HG03520 (cell line): Measurements from ENCODE around the gene PROB1.
"Not testable (repeated sequence)": the region's sequence is repeated elsewhere in the genome, so short reads cannot be mapped to it uniquely, and the experiment has no call there.

Experiments used
- ATAC-seq: cut with Tn5 transposase; IDR thresholded peaks from one replicate; pipeline ENCODE4 v1.9.1; 2021; ENCODE audit warnings: mild to moderate bottlenecking, moderate library complexity; ENCODE audit not compliant: unreplicated experiment

PROB1 gene

DNA sequence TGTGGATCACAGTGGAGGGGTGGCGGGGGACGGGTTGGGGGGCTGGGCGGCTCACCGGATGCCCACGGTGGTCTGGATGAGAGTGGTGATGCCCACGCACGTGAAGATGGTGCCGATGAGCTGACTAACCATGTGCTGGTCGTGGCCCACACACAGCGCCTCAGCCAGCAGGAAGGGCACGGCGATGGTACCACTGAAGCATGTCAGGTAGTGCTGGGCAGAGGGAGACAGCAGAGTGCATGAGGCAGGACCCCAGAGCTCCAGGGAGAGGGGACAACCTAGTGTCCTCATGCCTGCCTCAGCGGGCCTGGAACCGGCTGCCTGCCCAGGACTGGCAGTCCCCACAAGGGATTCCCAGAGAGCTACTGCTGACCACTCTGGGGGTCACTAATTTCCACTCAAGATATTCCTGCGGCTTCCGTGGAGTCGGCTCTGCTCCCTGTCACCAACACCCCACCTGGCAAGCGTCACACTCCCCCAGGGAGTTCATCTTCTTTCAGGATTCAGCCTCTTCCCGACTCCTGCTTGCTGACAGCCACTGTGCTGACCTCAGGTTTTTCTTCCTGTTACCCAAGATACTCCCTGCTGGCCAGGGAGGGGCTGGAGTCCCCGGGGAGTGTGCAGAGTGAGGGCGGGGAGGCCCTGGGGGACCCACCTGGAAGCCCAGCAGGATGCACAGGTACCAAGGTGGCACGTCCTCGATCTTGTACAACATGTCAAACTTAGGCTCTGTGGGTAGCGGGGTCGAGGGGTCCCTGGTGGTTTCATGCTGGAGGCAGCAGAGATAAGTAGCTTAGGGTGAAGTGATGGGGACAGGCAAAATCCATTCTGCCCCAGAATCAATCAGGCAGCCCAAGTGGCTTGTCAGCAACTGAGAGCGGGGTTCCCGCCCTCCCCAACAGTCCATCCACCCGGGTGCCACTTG is 12.8 kb downstream of the PROB1 start:
- no peak for ATAC-seq

DNA sequence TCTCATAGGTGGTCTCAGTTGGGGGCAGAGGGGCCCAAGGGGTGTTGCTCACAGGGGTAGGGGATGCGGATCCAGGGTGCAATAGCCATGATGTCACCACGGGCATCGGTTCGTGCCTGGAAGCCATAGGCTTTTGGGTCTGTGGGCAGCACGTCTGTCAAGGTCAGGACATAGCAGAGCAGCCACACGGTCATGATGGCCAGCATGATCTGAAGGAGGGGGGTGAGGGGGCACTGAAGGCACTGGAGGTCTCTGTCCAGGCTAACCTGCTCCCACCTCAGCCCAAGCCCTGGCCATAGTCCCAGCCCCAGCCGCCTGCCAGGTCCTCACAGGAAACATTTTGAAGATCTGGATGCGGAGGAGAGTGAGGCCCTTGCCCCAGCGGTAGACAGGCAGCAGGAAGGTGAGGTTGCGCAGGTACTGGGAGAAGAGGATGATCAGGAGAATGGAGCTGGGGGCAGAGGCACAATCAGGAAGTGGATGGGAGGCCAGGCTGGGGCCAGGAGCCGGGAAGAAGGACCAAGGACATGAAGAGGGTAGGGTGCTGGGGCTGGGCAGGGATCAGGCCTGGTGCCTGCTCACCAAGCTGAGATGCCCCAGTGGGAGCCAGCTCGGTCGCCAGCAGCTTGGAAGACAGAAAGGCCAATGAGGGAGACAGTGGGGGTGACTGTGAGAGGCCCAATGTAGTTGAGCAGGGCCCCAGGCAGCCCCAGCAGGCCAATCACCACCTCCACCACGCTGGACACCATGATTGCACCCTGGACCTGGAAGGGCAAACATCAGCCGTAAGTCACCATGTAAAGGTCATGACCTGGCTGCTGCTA is 15.1 kb downstream of the PROB1 start:
- no peak for ATAC-seq

DNA sequence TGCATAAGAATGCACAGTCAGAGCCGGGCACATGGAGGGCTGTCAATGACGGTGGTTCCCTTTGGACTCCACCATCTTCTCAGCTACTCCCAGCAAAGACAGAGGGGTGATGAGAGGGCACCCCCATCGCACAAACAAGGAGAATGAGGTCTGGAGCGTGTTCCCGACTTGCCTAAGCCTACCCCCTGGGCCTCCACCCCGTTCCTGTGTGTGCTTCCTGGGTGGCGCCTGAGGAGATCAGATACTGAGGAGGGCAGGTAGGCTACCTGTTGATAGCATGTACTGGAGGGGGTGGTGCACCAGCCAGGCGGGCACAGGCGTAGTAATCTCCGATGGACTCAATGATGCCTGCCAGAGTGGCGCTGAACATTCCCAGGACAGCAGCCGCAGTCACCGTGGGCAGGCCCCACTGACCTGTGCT is 16.0 kb downstream of the PROB1 start:
- no peak for ATAC-seq

GRCh38 chr5:139378101-139378825 is 16.6 kb downstream of the PROB1 start:
- ATAC-seq: no peak

DNA sequence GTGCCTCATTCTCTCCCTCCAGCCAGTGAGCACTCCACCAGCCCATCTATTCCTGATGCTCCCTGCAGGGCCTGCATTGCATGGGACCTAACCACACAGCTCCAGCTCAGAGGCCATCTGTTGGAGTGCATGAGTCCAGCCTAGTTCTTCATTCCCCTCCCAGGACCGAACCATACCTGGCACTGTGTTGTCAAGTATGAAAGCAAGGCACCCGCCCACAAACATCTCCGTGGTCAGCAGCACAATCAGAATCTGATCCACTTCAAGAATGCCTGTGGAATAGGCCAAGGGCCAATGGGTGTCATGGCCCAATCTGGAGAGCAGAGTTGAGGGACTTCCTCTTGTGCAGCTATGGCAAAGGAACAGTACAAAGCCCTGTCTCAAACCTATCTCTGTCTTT is 17.7 kb downstream of the PROB1 start:
- ATAC-seq: no peak

GRCh38 chr5:139376364-139376763 is 18.5 kb downstream of the PROB1 start:
- no peak for ATAC-seq

- ATAC-seq: no peak
Observed at GRCh38 chr5:139374909-139375308, 20.0 kb downstream of the PROB1 start.

DNA sequence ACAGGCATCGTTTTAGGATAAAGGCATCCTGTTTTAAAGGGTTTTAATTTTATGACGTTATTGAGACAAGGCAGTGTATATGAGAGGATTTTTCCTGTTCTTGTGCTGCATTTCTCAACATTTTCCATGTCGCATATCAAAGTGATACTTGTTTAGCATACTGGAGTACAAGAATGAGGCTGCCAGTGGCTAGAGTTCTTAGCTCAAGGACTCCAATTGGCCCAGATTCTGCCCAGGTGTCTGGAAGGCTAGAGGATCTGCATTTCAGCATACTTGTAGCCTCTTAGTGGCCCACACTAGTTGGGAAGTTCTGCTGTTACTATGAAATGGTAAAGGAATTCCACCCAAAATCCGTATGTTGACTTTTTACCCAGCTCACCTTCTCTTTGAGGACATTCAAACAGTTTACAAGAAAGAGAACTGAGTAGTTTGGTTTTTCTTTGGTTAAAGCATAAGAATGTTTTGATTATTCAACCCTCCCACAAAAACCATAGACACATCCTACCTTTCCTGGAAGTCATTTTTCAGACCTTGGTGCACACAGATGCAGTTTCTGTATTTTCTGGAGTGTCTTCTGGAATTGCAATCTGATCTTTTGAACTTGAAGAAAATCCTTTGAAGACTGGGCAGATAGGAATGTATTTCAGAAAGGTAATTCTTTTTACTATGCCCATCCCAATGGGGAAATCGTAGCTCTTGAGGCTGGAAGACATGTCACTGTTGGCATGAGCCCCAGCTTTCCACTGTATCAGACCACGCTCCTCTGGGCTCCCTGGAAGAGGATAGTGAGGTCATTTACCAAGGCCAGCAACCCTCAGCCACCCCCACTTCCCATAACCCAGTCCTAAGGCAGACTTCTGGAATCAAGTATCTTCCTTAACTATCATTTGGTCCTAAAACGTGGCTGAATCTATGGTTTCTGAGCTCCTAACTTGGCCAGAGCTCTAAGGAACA is 23.1 kb downstream of the PROB1 start:
- no peak for ATAC-seq

- ATAC-seq: no peak
Observed at GRCh38 chr5:139369181-139369580, 25.7 kb downstream of the PROB1 start.

- no peak for ATAC-seq
Observed at GRCh38 chr5:139368613-139369012, 26.3 kb downstream of the PROB1 start.

DNA sequence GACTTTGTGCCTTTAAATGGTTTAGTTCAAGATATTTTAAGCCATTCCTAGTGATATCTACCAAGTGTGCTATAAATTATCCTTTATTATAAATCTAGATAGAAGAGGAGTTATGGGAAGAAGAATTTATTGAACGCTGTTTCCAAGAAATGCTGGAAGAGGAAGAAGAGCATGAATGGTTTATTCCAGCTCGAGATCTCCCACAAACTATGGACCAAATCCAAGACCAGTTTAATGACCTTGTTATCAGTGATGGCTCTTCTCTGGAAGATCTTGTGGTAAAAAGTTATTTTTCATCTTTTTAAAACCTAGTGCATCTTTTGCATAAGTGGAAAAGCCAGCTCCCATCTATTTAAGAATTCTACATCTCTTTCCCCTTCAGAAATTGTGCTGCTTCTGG is 30.4 kb downstream of the PROB1 start:
- ATAC-seq: no peak

GRCh38 chr5:139363937-139364336 is 31.0 kb downstream of the PROB1 start:
- no peak for ATAC-seq

DNA sequence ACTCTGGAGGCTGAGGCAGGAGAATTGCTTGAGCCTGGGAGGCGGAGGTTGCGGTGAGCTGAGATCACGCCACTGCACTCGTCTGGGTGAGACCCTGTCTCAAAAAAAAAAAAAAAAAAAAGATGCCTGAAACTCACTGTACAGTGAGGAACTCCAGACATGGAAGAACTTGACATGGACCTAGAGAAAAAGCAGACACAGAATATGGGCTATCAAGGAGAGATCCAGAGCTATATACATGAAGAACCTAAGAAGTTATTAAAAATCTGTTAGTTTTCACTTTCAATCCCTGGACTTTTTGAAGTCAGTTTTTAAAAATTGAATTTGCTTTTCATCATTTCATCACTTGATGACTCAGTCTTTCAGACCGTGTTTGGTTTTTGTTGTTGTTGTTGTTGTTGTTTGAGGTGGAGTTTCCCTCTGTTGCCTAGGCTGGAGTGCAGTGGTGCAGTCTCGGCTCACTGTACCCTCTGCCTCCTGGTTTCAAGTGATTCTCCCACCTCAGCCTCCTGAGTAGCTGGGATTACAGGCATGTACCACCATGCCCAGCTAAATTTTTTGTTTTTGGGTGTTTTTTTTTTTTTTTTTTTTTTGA is 33.0 kb downstream of the PROB1 start:
- ATAC-seq: no peak

GRCh38 chr5:139360384-139360783 is 34.5 kb downstream of the PROB1 start:
- no peak for ATAC-seq

GRCh38 chr5:139358064-139358463 is 36.8 kb downstream of the PROB1 start:
- no peak for ATAC-seq

DNA sequence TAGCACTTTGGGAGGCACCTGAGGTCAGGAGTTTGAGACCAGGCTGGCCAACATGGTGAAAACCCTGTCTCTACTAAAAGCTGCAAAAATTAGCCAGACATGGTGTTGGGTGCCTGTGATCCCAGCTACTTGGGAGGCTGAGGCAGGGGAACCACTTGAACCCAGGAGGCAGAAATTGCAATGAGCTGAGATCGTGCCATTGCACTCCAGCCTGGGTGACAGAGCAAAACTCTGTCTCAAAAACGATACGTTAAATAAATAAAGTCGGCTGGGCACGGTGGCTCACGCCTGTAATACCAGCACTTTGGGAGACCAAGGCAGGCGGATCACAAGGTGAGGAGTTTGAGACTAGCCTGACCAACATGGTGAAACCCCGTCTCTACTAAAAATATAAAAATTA is 39.0 kb downstream of the PROB1 start:
- not testable (repeated sequence) for ATAC-seq

DNA sequence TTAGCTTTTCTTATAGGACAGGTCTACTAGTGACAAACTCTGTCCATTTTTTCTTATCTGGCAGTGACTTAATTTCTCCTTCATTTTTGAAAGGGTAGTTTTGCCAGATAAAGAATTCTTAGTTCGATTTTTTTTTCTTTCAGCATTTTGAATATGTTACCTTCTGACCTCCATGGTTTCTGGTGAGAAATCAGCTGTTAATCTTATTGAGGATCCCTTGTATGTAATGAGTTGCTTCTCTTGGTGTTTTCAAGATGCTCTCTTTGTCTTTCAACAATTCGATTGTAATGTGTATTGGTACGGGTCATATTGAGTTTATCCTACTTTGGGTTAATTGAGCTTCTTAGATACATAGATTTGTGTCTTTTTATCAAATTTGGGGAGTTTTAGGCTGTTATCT is 40.7 kb downstream of the PROB1 start:
- ATAC-seq: no peak

- ATAC-seq: not testable (repeated sequence)
Observed at GRCh38 chr5:139347863-139348262, 47.0 kb downstream of the PROB1 start.

DNA sequence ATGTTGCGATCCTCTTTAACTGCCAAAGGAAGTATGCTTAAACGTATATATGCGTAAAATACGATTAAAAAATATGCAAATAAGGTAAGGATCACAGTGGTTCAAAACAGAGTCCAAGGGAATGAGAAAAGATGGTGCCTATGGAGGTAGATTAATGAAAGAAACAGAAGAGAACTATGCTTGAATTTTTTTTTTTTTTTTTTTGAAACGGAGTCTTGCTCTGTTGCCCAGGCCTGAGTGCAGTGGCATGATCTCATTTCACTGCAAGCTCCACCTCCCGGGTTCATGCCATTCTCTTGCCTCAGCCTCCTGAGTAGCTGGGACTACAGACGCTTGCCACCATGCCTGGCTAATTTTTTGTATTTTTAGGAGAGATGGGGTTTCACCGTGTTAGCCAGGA is 49.5 kb downstream of the PROB1 start:
- not testable (repeated sequence) for ATAC-seq

GRCh38 chr5:139344177-139344576 is 50.7 kb downstream of the PROB1 start:
- ATAC-seq: no peak
